Neural cell (in vitro differentiated cells): ENCODE results near the gene TPT1. TPM values are rescaled to one million over a fixed set of nuclear protein-coding genes. Genes with fewer than 3 reads are reported as not detected.

ENCODE experiments used
- H2AFZ ChIP-seq: fragments of 200-600, 300-800 bp; sonication (generic), shearing (Covaris generic); 2 replicates; pipeline ENCODE4 v1.6.0; 2014; ENCODE audit warnings: low read depth, mild to moderate bottlenecking, antibody characterized with exemption, low read length, moderate library complexity
- H3F3A ChIP-seq: fragments of 200-600 bp; shearing (Covaris generic); 2 replicates; pipeline ENCODE4 v1.6.1; 2016; ENCODE audit warnings: mild to moderate bottlenecking, moderate library complexity, mixed read lengths, antibody characterized with exemption, low read length; ENCODE audit not compliant: insufficient read depth, poor library complexity, severe bottlenecking
- H3K27ac ChIP-seq: fragments of 200-600, 300-800 bp; sonication (generic), shearing (Covaris generic); 2 replicates; pipeline ENCODE4 v1.5.1; 2014; ENCODE audit warnings: mild to moderate bottlenecking, low read length, moderate library complexity
- H3K27me3 ChIP-seq: fragments of 300-800, 200-600 bp; sonication (generic), shearing (Covaris generic); 2 replicates; pipeline ENCODE4 v1.6.0; 2014; ENCODE audit warnings: mild to moderate bottlenecking, low read depth, low read length, moderate library complexity; ENCODE audit not compliant: insufficient read depth
- H3K36me3 ChIP-seq: fragments of 300-800, 200-600 bp; sonication (generic), shearing (Covaris generic); 2 replicates; pipeline ENCODE4 v1.5.1; 2014; ENCODE audit warnings: mild to moderate bottlenecking, antibody characterized with exemption, low read length, moderate library complexity; ENCODE audit not compliant: insufficient read depth
- H3K4me2 ChIP-seq: fragments of 300-800, 200-600 bp; sonication (generic), shearing (Covaris generic); 2 replicates; pipeline ENCODE4 v1.6.0; 2014; ENCODE audit warnings: mild to moderate bottlenecking, low read length
- H3K4me3 ChIP-seq: fragments of 300-800, 200-600 bp; sonication (generic), shearing (Covaris generic); 2 replicates; pipeline ENCODE4 v1.5.1; 2014; ENCODE audit warnings: mild to moderate bottlenecking, low read length, moderate library complexity
- H3K79me2 ChIP-seq: fragments of 200-600 bp; shearing (Covaris generic); replicated peaks from 2 replicates; pipeline ENCODE4 v1.6.0; 2014; ENCODE audit warnings: mild to moderate bottlenecking, low read length, moderate library complexity; ENCODE audit not compliant: insufficient read depth
- H3K9ac ChIP-seq: fragments of 300-800, 200-600 bp; sonication (generic), shearing (Covaris generic); 2 replicates; pipeline ENCODE4 v1.6.1; 2016; ENCODE audit warnings: mild to moderate bottlenecking, low read length, mixed read lengths
- H3K9me2 ChIP-seq: fragments of 200-600 bp; shearing (Covaris generic); 2 replicates; pipeline ENCODE4 v1.6.1; 2016; ENCODE audit warnings: mild to moderate bottlenecking, low read length, mixed read lengths; ENCODE audit not compliant: insufficient read depth
- H3K9me3 ChIP-seq: fragments of 200-600, 300-800 bp; sonication (generic), shearing (Covaris generic); 2 replicates; pipeline ENCODE4 v1.6.1; 2016; ENCODE audit warnings: mild to moderate bottlenecking, mixed run types, low read length, moderate library complexity, mixed read lengths
- H4K20me1 ChIP-seq: fragments of 200-600 bp; shearing (Covaris generic); 2 replicates; pipeline ENCODE4 v1.6.1; 2016; ENCODE audit warnings: mild to moderate bottlenecking, mixed run types; ENCODE audit not compliant: insufficient read depth
- EP300 ChIP-seq: fragments of 450-650 bp; conservative IDR thresholded peaks from 2 replicates; pipeline ENCODE4 v1.6.1; 2014; ENCODE audit warnings: antibody characterized with exemption, mild to moderate bottlenecking, moderate library complexity; ENCODE audit not compliant: poor library complexity, severe bottlenecking
- RAD21 ChIP-seq: fragments of 450-650 bp; conservative IDR thresholded peaks from 2 replicates; pipeline ENCODE4 v1.6.1; 2014; ENCODE audit warnings: antibody characterized with exemption, mild to moderate bottlenecking, moderate library complexity
- SMC3 ChIP-seq: fragments of 450-650 bp; conservative IDR thresholded peaks from 2 replicates; pipeline ENCODE4 v1.6.1; 2014; ENCODE audit warnings: antibody characterized with exemption, mild to moderate bottlenecking, moderate library complexity; ENCODE audit not compliant: poor library complexity
- TAF1 ChIP-seq: IDR thresholded peaks from 2 replicates; pipeline ENCODE4 v1.6.1; 2012; ENCODE audit warnings: low read depth
- polyA plus RNA-seq: library from polyadenylated mRNA; depleted of rRNA; stranded (reverse); fragments of >200 nt; gene quantifications from 2 replicates; pipeline ENCODE4 v1.2.3, GENCODE V29; 2014
- TF ChIP-seq, protein P1 (sequence below): IDR thresholded peaks from 2 replicates; pipeline ENCODE4 v1.6.1; 2012; ENCODE audit warnings: borderline replicate concordance

TPT1 gene
- polyA plus RNA-seq, 1 donor from 2014 or later, result 2,071 TPM

GRCh38 chr13:45361596-45362206 lies 20.7 kb upstream of the TPT1 start:
- no peaks in the 10 kb centered on the region for H3K79me2 ChIP-seq
- H3K4me2 ChIP-seq, result no peak overlapping the region
- H3K9ac ChIP-seq, result no peak overlapping the region
- H3K4me3 ChIP-seq, result no peak overlapping the region
- peaks cover 4% of the 10 kb centered on the region for H3K9me3 ChIP-seq
- no peaks in the 10 kb centered on the region for H4K20me1 ChIP-seq
- H2AFZ ChIP-seq, result no peak overlapping the region
- TF ChIP-seq, protein P1, sequence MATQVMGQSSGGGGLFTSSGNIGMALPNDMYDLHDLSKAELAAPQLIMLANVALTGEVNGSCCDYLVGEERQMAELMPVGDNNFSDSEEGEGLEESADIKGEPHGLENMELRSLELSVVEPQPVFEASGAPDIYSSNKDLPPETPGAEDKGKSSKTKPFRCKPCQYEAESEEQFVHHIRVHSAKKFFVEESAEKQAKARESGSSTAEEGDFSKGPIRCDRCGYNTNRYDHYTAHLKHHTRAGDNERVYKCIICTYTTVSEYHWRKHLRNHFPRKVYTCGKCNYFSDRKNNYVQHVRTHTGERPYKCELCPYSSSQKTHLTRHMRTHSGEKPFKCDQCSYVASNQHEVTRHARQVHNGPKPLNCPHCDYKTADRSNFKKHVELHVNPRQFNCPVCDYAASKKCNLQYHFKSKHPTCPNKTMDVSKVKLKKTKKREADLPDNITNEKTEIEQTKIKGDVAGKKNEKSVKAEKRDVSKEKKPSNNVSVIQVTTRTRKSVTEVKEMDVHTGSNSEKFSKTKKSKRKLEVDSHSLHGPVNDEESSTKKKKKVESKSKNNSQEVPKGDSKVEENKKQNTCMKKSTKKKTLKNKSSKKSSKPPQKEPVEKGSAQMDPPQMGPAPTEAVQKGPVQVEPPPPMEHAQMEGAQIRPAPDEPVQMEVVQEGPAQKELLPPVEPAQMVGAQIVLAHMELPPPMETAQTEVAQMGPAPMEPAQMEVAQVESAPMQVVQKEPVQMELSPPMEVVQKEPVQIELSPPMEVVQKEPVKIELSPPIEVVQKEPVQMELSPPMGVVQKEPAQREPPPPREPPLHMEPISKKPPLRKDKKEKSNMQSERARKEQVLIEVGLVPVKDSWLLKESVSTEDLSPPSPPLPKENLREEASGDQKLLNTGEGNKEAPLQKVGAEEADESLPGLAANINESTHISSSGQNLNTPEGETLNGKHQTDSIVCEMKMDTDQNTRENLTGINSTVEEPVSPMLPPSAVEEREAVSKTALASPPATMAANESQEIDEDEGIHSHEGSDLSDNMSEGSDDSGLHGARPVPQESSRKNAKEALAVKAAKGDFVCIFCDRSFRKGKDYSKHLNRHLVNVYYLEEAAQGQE, result no peak
- TF ChIP-seq SMC3 (no peak), TAF1 (no peak)
- no peaks in the 10 kb centered on the region for H3F3A ChIP-seq
- H3K36me3 ChIP-seq, result peaks cover 10% of the 10 kb centered on the region
- H3K27ac ChIP-seq, result no peak overlapping the region
- no peaks in the 10 kb centered on the region for H3K27me3 ChIP-seq
- no peaks in the 10 kb centered on the region for H3K9me2 ChIP-seq

DNA sequence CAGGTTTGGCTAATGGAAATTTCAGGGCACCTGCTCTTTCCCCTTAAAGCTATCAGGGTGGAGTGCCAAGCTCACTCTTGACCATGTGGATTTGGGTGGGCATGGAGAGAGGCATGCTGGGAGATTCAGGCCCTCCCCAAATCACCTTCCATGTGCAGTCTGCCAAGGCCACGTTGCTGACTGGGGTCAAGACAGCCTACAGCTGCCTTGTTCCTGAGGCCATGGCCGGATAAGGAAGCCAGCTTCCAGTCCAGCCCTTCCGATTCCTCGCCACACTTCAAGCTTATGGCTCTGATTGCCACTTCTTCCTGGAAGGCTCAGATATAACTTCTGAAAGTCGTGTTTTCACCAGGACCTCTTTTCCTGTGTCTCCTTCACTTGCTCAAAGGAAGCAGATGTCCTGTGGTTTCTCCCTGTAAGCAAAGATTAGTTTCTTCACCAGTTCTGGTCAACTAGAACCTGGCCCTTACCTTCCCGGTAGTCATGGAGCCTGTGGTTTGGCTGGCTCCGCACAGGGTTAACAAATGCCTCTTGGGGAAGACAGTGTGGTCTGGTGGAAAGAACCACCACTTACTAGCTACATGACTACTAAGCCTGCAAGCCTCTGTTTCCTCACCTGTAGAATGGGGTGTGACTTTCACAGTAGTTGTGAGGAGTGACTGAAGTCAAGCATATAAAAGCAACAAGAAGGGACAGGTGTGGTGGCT lies 16.1 kb upstream of the TPT1 start:
- no peak overlapping the region for H3K4me2 ChIP-seq
- H3F3A ChIP-seq, result no peaks in the 10 kb centered on the region
- TF ChIP-seq RAD21 (no peak), SMC3 (no peak), EP300 (no peak), TAF1 (no peak)
- peaks cover under 1% of the 10 kb centered on the region for H3K36me3 ChIP-seq
- no peak overlapping the region for H3K4me3 ChIP-seq
- no peaks in the 10 kb centered on the region for H3K9me3 ChIP-seq
- no peaks in the 10 kb centered on the region for H3K9me2 ChIP-seq
- no peak overlapping the region for H3K27ac ChIP-seq
- no peak overlapping the region for H3K9ac ChIP-seq
- H3K79me2 ChIP-seq, result no peaks in the 10 kb centered on the region
- no peaks in the 10 kb centered on the region for H3K27me3 ChIP-seq
- H4K20me1 ChIP-seq, result no peaks in the 10 kb centered on the region
- no peak overlapping the region for H2AFZ ChIP-seq

- TF ChIP-seq, protein P1, result no peak
- no peak overlapping the region for H2AFZ ChIP-seq
- H3K36me3 ChIP-seq, result no peaks in the 10 kb centered on the region
- H3K27ac ChIP-seq, result no peak overlapping the region
- H3K9me3 ChIP-seq, result no peaks in the 10 kb centered on the region
- no peaks in the 10 kb centered on the region for H3F3A ChIP-seq
- no peaks in the 10 kb centered on the region for H3K9me2 ChIP-seq
- H3K4me3 ChIP-seq, result no peak overlapping the region
- no peaks in the 10 kb centered on the region for H3K27me3 ChIP-seq
- no peaks in the 10 kb centered on the region for H4K20me1 ChIP-seq
- no peaks in the 10 kb centered on the region for H3K79me2 ChIP-seq
- no peak overlapping the region for H3K9ac ChIP-seq
- no peak overlapping the region for H3K4me2 ChIP-seq
Observed at GRCh38 chr13:45353895-45354294, 12.9 kb upstream of the TPT1 start.
